KG1 (cell line): ENCODE measurements around the gene RAD51B.
A peak's percentile ranks its signal among the peaks of the same experiment; 100 is the strongest.

Source experiments
- DNase-seq: peaks from one replicate; lab custom pipeline; 2025; lab: John Stamatoyannopoulos, UW

Gene RAD51B

DNA sequence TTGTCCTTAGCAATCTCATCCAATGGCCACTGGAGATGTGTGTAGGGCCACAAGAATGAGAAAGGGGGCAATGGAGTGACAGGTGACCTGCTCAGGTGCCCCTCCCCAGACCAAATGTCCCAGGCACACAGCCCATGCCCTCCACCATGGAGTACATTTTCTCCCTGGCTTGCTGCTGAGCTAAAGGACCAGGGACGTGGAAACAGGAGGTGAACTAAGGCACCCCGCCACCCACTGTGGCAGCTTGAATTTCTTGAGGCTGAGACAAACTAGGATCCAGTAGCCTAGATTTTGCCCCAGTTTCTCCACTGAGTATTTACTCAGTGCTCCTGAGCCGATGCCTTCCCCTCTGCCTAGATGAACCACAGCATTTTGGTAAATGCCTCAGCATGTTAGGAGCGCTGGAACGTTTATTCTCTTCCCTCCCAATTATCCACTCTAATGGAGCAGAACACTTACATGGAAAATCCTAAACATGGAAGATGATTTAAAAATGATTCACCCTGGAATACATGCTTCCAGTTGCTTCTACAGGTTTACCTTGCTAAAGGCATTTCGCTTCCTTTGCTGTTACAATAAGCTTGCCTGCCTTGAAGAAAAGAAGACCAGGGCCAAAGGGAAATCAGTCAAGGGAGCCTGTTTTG, 775.3 kb downstream of the RAD51B start:
- DNase-seq = no peak

DNA sequence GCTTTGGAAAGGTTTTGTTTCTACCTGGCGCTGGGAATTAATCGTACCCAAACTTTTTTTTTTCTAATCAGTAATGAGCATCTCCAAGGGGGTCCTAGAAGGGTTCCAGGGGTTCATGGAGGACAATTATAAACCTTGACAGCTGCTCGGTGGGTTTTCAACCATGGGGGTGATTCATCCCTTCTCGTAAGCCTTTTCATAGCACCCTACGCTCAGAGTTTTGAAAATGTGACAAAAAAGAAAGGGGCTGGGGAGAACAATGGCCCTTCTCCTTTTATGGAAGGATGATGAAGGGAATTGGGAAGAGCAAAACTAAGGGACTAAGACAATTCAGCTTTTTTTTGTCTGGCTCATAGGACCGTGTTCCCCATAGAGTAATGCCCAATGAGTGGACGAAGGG, 776.6 kb downstream of the RAD51B start:
- no peak for DNase-seq

DNA sequence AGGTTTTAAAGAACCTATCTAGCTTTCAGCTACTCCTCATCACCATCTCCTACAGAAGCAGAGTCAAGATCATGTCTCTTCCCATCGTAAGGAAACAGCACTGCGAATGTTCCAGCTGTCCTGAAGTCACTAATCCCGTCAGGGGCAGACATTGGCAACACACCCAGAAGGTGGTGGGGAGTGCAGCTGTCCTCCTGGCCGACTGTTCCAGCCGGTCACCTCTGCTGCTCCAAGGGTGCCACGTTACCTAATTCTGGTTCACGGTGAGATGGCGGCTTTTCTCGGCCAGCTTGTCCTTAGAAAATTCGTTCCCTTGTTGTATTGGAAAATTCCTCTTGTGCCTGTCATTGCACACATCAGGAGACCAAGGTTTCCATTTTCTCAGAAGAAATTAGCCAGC, 777.1 kb downstream of the RAD51B start:
- DNase-seq = no peak

DNA sequence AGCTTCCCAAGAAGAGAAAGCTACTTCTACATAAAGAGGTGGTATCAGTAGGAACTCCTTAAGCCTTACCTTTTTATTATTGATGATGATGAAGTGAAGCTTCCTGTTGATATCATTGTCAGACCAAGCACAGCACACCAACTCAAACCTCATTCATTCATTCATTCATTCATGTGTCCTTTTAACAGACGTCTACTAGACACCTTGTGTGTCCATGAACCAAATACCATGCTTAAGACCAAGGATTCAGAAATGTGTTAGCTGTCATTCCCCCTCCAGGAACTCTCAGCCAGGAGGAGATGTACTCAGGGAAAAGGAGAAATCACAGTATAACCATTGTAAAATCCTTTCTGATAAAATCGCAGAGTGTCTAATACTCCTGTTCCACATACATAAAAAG, 778.5 kb downstream of the RAD51B start:
- no peak for DNase-seq

DNA sequence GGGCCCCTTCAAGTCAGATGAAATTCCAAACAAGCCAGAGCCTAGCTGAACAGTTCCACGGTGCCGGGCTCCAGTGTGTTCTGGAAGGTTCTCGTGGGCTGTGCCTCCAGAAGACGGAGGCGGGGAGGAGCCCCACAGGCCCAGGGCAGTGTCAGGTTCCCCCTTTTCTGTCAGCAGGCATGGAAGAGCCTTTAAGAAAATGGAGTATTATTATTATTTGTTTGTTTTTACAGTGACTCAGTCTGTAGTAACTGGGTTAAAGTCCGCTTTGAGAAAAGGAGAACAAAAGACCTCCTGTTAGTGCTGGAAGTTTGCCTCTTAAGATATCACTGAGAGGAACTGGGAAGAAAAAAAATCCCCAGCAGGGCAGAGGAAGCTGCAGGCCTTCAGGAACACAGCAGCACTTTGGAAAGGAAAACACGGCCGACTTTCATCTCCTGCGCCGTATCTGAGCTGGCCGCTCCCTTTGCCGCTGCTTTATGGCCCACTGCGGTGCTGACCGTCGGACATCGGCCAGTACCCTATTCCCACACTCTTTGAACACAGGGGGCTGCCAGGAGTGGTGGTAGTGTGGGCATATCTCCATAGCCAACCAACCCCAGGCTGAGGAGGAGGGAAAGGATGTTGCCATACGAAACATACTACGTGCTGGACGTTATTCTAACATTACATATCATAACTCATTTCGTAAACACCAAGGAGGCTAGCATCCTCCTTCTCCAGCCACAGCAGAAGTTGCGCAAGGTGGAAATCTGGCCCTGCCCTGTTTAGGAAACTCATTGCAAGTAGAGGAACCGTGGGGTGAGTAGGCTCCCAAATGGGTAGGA, 779.3 kb downstream of the RAD51B start:
- DNase-seq = no peak

DNA sequence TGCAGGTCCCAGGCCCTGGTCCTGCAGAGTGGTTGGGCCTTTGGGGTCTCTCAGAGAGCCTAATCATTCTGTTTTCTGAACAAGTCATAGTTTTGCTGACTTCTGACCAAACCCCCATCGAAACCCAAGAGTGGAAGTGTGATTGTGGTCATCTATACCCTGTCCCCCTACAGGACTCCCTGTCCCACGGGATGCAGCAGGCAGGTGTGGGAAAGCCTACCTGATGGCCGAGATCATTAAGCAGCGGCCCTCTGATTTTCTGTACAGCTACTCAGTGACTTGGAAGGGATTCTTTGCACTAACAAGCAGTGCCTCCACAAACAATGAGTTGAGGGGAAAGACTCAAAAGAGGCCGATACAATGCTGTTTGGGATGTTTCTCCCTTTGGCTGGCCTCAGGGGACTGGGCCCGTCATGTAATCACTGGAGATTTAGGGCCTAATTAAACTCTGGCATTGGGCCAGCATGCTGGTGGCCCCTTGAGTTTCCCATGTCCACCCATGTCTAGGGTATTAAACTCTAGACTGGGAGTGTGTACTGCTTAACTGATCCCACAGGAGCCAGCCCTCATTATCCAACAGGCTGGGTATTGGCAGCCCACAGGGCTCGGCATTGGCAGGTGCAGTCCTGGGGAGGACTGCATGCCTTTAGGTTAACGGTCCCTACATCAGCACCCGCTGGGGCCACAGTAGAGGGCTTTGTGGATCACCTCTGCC, 780.5 kb downstream of the RAD51B start:
- no peak for DNase-seq

DNA sequence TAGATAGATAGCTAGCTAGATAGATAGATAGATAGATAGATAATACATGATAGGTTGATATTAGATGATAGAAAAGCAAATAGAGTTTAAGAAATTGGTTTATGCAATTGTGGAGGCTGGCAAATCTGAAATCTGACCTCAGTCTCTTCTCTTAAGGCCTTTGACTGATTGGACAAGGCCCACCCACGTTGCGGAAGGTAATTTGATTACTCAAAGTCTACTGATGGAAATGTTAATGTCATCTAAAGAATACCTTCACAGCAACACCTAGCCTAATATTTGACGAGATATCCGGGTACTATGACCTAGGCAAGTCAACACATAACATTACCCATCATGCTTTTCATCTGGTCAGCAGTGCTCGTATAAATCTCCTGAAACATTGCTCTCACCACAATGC, 782.9 kb downstream of the RAD51B start:
- no peak for DNase-seq

DNA sequence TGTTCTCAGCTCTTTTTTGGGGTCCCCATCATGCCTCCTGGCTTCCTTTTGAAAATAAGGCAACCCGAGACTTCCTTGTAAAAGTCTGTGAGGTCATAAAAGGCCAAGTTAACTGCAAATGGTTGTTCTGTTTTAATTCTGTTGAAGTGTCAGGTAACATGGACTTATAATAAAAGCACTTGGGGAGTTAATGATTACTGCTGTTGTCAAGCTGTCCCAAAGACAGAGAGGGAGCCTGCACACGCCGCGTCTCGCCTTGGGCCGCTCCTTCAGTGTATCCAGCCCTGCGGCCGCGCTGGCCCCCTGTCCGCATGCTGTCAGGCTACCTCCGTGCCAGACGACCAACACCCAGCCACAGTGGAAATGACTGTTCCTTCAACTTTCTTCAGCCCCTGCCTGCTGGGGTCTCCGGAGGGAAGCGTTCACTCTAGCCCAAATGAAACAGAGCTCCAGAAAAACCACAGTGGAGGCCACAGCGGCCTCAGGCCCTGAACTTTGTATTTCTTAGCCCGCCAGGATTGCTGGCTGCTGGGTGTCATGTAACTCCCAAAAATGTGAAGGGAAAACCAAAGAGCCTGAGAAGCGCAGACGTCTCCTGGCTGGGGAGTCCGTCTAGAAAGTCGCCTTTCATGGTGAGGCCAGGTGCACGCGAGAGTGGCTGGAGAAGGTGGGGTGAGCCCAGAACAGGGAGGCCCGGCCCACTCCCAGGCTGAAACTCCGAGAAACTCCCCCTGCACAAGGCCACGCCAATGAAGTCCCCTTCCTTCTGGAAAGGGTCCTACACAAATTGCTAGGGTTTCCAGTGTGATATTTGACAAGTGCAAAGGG, 784.2 kb downstream of the RAD51B start:
- DNase-seq = no peak

DNA sequence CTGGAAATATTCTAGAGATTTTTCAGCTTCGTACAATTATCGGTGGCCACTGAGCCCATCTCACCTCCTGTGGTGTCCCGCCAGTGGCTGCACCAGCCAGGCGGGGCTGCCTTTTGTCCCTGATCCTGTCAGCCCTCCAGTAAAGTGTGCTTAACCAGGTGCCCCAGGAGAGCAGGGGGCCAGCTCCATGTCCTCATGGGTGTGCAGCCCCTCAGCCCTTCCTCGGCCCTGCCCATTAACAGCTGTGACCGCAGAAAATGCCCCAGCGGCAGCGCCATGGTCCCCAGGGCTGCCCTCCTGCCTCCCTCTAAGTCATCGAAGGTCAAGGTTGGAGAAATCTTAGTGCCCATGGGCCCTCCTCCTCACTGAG, 784.8 kb downstream of the RAD51B start:
- DNase-seq = no peak

DNA sequence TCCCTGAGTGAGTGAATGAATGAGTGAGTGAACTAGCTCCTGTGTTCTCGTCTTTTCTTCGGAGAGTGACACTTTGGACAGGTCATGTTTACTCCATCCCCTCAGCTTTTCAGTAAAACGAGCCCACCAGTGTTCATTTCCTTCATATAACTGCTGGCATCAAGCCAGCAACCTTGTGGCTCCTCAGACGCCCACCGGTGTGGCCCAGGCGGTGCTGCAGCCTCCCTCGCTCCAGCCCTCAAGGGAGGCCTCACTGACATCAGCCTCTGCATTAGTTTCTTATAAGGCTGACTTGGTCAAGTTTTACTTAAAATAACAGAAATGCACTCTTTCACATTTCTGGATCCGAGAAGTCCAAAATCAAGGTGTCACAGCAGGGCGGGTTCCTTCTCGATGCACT, 785.2 kb downstream of the RAD51B start:
- DNase-seq = no peak

DNA sequence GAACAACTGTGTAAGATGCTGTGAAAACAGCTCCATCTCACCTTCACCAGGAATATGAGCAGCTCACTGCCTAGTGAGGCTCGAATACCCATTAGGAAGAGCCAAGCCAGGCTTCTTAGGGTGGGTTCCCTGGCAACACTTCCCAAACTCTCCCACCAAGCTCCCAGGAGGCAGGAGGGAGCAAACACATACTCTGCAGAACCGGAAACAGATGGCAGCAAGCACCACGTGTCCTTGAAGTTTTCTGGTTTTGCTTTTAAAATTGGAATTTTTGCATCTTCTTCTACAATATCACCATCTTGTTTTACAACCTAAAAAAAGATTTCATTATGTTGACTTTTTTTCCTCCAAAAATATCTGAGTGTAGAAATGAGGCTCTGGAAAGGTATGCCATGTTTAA, 786.6 kb downstream of the RAD51B start:
- no peak for DNase-seq

DNA sequence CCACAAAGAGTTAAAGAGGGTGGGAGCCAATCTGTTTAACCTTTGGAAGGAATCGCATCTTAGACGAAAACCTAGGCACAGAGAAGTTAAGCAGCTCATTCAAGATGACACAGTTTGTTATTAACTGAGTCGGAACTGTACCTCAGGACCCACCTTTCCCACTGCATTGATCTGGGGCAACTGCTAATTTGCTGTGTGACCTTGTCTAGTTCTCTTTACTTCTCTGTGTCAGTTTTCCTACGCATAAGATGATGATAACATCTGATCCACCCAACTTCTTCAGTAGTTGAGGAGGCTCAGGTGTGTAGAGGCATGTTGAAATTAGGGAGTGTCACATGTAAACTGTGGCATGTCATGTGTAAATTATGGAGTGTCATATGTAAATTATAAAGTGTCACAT, 787.1 kb downstream of the RAD51B start:
- DNase-seq = no peak

DNA sequence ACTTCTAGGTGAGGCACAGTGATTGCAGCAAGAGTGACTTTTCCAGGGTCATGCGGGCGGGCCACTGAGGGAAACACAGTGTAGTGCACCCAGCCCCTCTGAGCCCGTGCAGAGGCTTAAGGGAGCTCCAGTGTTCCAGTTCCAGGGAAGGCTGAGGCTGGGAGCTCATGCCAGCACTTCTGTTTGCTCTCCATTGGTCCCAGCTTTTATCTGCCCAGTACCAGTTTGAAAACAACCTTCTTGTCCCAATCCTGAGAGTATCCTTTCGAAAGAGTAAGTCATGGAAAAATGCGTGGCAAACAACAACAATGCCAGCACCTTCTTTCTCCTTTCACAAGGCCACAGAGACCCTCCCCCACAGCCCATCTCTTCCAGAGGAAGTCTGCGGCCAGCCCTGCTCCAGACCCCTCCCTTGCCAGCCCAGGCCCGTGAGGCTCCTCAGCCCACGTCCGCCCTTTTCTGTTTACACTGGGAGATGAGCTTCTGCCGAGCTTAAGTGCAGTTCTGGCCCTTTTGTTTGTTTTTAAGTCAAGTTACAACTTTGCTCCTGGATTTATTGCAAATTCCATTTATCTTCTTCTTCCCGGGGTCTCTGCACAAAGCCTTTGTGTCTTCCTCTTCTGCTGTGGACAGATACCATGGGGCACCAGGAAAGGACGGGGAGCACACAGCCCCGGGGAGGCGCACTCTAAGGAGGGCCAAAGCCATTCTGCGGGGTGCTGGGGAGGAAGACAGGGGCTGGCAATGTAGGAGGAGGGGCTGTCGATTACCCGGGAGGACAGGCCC, 787.7 kb downstream of the RAD51B start:
- DNase-seq = peak; percentile 18

DNA sequence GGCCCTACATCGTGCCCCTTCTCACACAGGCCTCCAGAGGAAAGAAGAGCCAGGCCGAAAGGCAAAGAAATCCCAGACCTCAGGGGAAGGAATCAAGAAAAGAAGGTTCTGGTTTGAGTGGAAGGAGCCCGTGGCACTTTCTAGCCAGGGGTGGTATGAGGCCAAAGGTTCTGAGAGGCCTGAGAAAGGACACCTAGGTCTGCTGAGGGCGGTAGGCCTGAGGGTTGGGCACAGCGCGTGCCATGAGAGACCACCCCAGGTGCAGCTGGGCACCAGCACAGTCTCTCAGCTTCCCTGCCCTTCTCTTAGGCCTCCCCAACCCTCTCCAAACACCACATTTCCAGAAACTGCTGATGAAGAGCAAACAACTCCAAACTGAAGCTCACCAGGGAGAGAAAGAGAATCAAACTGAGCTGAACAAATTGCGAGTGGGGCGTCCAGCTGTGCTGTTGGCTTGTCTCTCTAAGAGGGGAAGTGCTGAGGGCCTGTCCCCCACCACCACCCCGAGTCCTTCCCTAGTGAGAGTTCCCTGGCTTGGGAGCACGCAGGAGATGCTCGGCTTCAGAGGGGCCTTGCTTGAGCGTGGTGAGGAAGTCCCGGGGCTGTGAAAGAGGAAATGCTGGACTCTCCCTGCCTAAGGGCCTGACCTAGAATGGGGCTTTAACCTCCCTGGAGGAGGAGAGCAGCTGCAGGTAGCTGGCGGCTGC, 788.4 kb downstream of the RAD51B start:
- peak; percentile 32 for DNase-seq

DNA sequence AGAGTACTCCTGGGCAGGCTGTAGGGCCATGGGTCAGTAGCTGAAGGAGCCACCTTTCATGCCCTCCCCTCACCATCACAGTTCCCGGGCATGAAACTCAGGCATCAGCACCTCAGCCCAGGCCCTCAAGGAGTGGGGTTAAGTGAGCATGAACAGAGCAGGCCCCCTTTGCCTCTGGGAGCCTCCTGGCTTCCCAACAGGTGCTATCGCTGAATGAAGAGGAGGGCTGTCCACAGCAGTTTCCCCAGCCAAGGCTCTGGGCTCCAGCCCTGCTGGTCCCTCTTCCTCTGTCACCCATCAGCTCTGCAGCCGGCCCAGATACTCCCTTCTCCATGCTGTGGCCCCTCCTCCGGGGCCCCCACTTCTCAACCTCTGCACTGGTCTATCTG, 789.0 kb downstream of the RAD51B start:
- no peak for DNase-seq

DNA sequence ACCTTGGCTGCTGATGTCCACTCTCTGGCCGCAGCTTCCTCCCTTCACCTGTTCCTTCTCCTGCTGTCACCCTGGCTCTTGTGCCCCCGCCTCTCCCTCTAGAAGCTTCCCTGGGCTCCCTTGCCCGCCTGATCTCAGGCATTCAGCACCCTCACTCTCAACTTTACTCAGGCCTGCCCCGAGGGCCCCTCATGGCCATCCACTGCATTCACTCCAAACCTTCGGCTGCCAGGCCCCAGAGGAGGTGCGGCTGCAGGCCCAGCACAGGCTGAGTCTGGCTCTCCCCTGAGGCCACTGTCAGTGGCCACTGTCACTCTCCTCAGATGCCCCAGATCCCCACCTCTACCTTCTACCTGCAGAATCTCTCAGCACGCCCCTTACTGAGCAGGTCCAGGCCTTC, 789.4 kb downstream of the RAD51B start:
- DNase-seq = no peak

DNA sequence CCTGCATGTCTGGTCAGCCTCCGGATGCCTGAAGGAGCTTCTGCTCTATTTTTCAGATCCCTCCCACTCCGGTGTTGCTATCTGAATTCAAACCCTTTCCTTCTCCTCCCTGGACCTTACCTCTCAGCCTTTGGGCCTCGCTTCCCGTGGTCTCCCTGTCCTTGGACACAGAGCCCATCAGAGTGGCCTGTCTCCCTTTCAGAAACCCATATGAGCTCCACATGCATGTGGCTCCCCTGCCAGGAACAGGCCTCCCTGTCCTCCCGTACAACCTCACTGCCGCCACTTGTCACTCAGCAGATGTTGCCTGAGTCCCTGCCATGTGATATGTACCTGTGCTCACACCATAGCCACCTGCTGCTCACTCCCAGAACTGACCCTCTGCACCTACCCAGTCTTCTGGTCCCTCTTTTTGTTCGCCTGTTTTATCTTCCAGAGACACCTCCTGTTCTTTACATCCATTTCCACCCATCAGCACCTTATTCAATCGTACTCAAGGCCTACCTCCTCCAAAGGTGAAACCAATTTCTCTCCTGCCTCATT, 790.7 kb downstream of the RAD51B start:
- no peak for DNase-seq

DNA sequence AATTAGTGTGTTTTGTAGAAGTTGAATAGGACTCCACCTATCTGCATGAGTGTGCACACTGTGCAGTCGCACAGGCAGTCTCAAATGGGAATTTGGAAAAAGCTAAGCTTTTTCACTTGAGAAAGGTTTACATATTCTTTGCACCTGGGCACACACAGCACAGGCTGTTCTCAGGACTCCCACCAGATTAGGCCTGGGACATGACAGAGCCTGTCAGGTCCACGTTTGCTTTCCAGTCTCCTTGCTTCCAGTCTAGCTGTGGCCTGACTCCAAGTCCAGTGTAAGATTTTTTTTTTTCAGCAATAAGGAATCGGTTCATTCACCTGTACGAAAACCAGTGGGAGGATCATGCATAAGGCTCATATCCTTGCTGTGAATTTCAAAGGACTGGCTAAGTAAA, 792.0 kb downstream of the RAD51B start:
- DNase-seq = no peak

DNA sequence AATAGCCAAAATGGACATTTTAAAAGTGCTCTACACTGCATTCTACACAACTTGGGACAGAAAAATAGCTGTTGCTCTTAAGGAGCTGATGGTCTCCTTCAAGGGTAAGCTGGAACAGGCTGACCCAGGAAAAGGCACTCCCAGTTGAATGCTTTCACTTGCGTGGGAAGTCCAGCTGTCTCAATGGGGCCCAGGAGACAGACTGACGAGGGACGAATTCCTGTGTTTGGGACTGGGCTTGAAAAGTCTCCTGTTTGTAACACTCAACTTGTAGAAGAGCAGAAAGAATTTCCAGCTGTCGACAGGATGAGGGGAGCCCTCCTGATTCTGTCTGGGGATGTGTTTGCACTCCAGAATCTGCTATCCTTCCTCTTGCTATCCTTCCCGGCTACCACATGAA, 792.5 kb downstream of the RAD51B start:
- DNase-seq = no peak

DNA sequence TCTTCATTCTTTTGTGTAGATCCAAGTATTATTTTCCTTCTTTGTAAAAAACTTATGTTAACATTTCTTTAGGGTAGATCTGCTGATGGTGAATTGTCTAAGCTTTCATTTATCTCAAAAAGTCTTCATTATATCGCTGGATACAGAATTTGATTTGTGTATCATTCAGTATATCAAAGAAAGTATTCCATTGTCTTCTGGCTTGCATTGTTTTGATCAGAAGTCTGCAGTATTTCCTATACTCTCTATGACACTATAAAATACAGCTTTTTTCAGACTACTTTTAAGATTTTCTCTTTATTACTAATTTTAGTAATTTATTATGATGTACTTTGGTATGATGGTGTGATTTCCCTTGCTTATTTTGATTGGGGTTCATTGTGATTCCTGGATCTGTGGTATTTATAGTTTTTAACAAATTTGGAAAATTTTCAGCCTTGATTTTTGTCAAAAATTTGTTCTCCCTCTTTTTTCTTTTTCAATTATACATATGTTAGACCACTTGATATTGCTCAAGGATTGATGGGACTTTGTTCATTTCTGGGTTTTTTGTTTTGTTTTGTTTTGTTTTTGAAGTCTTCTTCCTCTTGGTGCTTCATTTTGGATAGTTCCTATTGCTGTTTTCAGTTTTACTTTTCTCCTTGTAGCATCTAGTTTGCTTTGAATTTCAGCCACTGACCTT, 796.8 kb downstream of the RAD51B start:
- DNase-seq = no peak
